Skeletal muscle satellite cell (primary cell): ENCODE results near the gene RPS6KA5.

ENCODE experiments used
- H3K27me3 ChIP-seq: 2 replicates; pipeline ENCODE4 v1.7.0; 2013; ENCODE audit warnings: low read length; ENCODE audit not compliant: control insufficient read depth, insufficient read depth
- H3K36me3 ChIP-seq: 2 replicates; pipeline ENCODE4 v1.7.0; 2013; ENCODE audit warnings: mild to moderate bottlenecking, control low read depth, low read length; ENCODE audit not compliant: insufficient read depth
- H3K4me1 ChIP-seq: 2 replicates; pipeline ENCODE4 v1.7.0; 2013; ENCODE audit warnings: low read length; ENCODE audit not compliant: control insufficient read depth, insufficient read depth
- H3K4me2 ChIP-seq: 2 replicates; pipeline ENCODE4 v1.7.0; 2013; ENCODE audit warnings: mild to moderate bottlenecking, low read length
- H3K4me3 ChIP-seq: 2 replicates; pipeline ENCODE4 v1.7.0; 2013; ENCODE audit warnings: low read length
- H3K9ac ChIP-seq: 2 replicates; pipeline ENCODE4 v1.7.0; 2013; ENCODE audit warnings: mild to moderate bottlenecking, low read depth, low read length, moderate library complexity
- H3K9me3 ChIP-seq: replicated peaks from 2 replicates; pipeline ENCODE4 v1.7.0; 2013; ENCODE audit warnings: mild to moderate bottlenecking, control low read depth, low read length

RPS6KA5 gene

GRCh38 chr14:90922141-90922540, 138.3 kb downstream of the RPS6KA5 start:
- Histone ChIP-seq H3K9me3 (no peaks in the 10 kb centered on the region), H3K4me1 (no peaks in the 10 kb centered on the region), H3K27me3 (no peaks in the 10 kb centered on the region), H3K4me2 (no peak overlapping the region), H3K9ac (no peak overlapping the region), H3K4me3 (no peak overlapping the region), H3K36me3 (no peaks in the 10 kb centered on the region)

- H3K4me3 ChIP-seq: no peak overlapping the region
- no peaks in the 10 kb centered on the region for H3K27me3 ChIP-seq
- H3K4me1 ChIP-seq: no peaks in the 10 kb centered on the region
- no peak overlapping the region for H3K4me2 ChIP-seq
- no peaks in the 10 kb centered on the region for H3K36me3 ChIP-seq
- no peak overlapping the region for H3K9ac ChIP-seq
- no peaks in the 10 kb centered on the region for H3K9me3 ChIP-seq
Measured at GRCh38 chr14:90911121-90911520, 149.3 kb downstream of the RPS6KA5 start.

- H3K4me3 ChIP-seq: no peak overlapping the region
- H3K4me2 ChIP-seq: no peak overlapping the region
- no peaks in the 10 kb centered on the region for H3K27me3 ChIP-seq
- no peaks in the 10 kb centered on the region for H3K9me3 ChIP-seq
- no peaks in the 10 kb centered on the region for H3K36me3 ChIP-seq
- no peak overlapping the region for H3K9ac ChIP-seq
- H3K4me1 ChIP-seq: no peaks in the 10 kb centered on the region
Measured at GRCh38 chr14:90907178-90907577, 153.3 kb downstream of the RPS6KA5 start.

- H3K9me3 ChIP-seq: no peaks in the 10 kb centered on the region
- H3K4me3 ChIP-seq: no peak overlapping the region
- H3K27me3 ChIP-seq: no peaks in the 10 kb centered on the region
- no peak overlapping the region for H3K4me2 ChIP-seq
- no peak overlapping the region for H3K9ac ChIP-seq
- H3K4me1 ChIP-seq: no peaks in the 10 kb centered on the region
- H3K36me3 ChIP-seq: no peaks in the 10 kb centered on the region
Measured at GRCh38 chr14:90905531-90905930, 154.9 kb downstream of the RPS6KA5 start.

GRCh38 chr14:90903101-90903500, 157.3 kb downstream of the RPS6KA5 start:
- Histone ChIP-seq H3K9ac (no peak overlapping the region), H3K9me3 (no peaks in the 10 kb centered on the region), H3K4me1 (no peaks in the 10 kb centered on the region), H3K4me2 (no peak overlapping the region), H3K36me3 (no peaks in the 10 kb centered on the region), H3K4me3 (no peak overlapping the region), H3K27me3 (no peaks in the 10 kb centered on the region)

- Histone ChIP-seq H3K4me2 (no peak overlapping the region), H3K36me3 (no peaks in the 10 kb centered on the region), H3K9me3 (no peaks in the 10 kb centered on the region), H3K4me3 (no peak overlapping the region), H3K9ac (no peak overlapping the region), H3K27me3 (no peaks in the 10 kb centered on the region), H3K4me1 (no peaks in the 10 kb centered on the region)
Measured at GRCh38 chr14:90900476-90901083, 159.9 kb downstream of the RPS6KA5 start.

- H3K36me3 ChIP-seq: no peaks in the 10 kb centered on the region
- H3K9ac ChIP-seq: no peak overlapping the region
- H3K4me3 ChIP-seq: no peak overlapping the region
- no peaks in the 10 kb centered on the region for H3K27me3 ChIP-seq
- no peaks in the 10 kb centered on the region for H3K9me3 ChIP-seq
- no peak overlapping the region for H3K4me2 ChIP-seq
- no peaks in the 10 kb centered on the region for H3K4me1 ChIP-seq
Measured at GRCh38 chr14:90897022-90897421, 163.4 kb downstream of the RPS6KA5 start.

- H3K4me2 ChIP-seq: no peak overlapping the region
- no peak overlapping the region for H3K4me3 ChIP-seq
- no peak overlapping the region for H3K9ac ChIP-seq
- H3K9me3 ChIP-seq: no peaks in the 10 kb centered on the region
- no peaks in the 10 kb centered on the region for H3K27me3 ChIP-seq
- H3K36me3 ChIP-seq: no peaks in the 10 kb centered on the region
- no peaks in the 10 kb centered on the region for H3K4me1 ChIP-seq
Measured at GRCh38 chr14:90894241-90894640, 166.2 kb downstream of the RPS6KA5 start.

GRCh38 chr14:90893510-90893909, 166.9 kb downstream of the RPS6KA5 start:
- H3K9me3 ChIP-seq: no peaks in the 10 kb centered on the region
- no peaks in the 10 kb centered on the region for H3K36me3 ChIP-seq
- no peak overlapping the region for H3K9ac ChIP-seq
- H3K4me3 ChIP-seq: no peak overlapping the region
- H3K4me2 ChIP-seq: no peak overlapping the region
- H3K27me3 ChIP-seq: no peaks in the 10 kb centered on the region
- no peaks in the 10 kb centered on the region for H3K4me1 ChIP-seq

GRCh38 chr14:90892970-90893369, 167.5 kb downstream of the RPS6KA5 start:
- no peaks in the 10 kb centered on the region for H3K4me1 ChIP-seq
- no peaks in the 10 kb centered on the region for H3K9me3 ChIP-seq
- no peak overlapping the region for H3K4me3 ChIP-seq
- H3K9ac ChIP-seq: no peak overlapping the region
- no peaks in the 10 kb centered on the region for H3K27me3 ChIP-seq
- no peaks in the 10 kb centered on the region for H3K36me3 ChIP-seq
- H3K4me2 ChIP-seq: no peak overlapping the region

GRCh38 chr14:90891326-90891725, 169.1 kb downstream of the RPS6KA5 start:
- Histone ChIP-seq H3K9ac (no peak overlapping the region), H3K9me3 (no peaks in the 10 kb centered on the region), H3K4me2 (no peak overlapping the region), H3K27me3 (no peaks in the 10 kb centered on the region), H3K4me3 (no peak overlapping the region), H3K4me1 (no peaks in the 10 kb centered on the region), H3K36me3 (no peaks in the 10 kb centered on the region)

GRCh38 chr14:90890322-90891020, 170.0 kb downstream of the RPS6KA5 start:
- Histone ChIP-seq H3K4me3 (no peak overlapping the region), H3K36me3 (no peaks in the 10 kb centered on the region), H3K27me3 (no peaks in the 10 kb centered on the region), H3K9ac (no peak overlapping the region), H3K4me1 (no peaks in the 10 kb centered on the region), H3K9me3 (no peaks in the 10 kb centered on the region), H3K4me2 (no peak overlapping the region)
